Fibroblast of upper back skin (primary cell): ENCODE results near the gene GREM2.

ENCODE experiments used
- DNase-seq: peaks from one replicate; pipeline ENCODE4 v3.0.0-alpha.2; 2013

GREM2 gene

DNA sequence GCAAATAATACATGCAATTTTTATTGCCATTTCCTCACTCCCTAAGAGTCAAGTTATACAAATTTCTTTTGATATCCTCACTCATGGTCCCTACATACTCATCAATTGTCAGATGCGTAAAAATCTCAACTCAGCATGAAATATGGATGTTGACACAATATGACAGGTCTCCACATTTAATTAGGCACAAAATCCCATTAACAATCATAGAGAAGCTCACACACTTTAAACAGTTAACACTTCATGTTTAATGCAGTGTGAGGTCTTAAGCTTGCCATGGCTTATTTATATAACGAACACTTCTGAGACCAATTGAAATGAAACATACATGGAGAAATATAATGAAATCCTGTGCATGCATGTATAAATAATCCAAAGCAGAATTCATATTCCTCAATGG lies 58.6 kb downstream of the GREM2 start:
- DNase-seq: no peak

DNA sequence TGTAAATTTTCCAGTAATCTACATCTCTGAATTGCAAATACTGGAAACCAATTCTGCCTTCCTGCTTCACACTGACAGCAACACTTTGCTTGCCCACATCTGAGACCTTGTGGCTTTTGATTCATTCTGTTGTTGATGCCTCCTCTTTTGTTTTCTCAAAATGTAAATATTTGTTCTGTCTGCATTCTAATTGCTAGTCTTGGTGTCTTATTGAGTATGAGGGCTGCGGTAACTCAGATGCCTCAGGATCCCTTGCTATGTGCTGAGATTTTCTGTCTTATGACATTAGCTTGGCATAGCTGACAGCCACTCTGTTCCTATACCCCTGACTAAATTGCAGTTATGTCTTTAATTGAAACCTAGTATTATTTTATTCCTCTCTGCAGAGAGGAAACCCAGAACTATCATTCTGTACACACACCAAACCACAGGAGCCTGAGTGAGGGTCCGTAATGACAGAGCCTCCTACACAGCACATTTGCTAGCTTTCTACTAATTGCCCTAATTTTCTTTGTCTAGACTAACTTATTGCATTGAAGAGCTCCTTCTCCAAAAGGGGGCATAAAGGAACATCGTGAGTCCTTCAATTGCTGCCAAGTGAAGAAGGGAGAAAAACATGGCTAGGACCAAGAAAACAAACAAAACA lies 72.1 kb downstream of the GREM2 start:
- no peak for DNase-seq

DNA sequence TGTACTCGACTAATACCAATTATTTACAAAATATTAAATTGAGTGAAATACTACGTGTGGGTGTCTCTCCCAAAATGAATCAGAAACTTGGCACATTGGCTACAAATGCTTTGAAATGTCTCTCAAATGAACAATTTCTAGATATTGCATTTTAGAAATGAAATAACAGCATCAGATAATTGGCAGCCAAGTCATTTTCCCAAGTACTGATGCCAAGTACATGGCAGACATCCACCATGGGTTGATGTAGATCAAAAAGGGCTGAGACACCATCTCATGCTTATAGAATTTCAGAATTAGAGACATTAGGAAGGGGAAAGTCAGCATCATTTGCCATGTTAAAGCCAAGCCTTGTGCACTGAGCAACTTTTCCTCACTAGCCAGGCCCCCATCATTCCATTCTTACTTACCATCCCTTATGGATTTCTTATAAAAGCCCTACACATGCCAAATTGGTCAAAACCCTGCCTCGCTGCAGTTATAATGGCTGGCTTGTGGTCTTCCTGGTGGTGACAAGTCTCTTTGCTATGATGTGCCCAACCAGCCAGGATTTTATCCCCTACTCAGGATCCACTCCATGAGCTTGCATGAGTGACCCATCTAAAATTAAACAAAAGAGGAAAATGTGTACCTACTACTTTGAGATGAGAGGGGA lies 73.1 kb downstream of the GREM2 start:
- peak; percentile 48 for DNase-seq

DNA sequence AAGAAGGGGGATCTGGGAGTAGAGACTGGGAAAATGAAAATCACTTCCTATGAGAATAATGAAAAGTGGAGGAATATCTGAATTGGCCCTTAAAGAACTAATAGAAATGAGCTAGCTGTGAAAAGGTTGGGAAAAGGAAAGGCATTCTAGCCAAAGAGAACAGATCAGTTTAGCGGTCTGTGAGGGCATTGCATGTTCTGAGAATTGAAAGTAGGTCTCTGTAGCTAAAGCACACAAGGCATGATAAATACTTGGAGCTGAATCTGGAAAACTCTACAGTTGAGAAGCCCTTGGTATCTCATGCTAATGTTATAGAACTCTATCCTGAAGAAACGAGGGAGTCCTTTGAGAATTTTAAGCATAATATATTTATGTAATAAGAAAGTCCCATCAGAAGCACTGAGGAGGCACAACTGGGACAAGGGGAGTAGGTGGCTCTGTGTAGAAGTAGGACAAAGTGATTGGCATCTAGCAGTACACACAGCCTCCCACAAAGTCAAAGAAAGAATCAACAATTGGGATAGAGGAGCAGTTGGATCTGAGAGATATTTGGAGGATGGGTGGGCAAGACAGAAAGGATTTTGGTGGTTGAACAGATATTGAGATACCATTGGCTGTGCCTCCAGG lies 78.7 kb downstream of the GREM2 start:
- DNase-seq: no peak

DNA sequence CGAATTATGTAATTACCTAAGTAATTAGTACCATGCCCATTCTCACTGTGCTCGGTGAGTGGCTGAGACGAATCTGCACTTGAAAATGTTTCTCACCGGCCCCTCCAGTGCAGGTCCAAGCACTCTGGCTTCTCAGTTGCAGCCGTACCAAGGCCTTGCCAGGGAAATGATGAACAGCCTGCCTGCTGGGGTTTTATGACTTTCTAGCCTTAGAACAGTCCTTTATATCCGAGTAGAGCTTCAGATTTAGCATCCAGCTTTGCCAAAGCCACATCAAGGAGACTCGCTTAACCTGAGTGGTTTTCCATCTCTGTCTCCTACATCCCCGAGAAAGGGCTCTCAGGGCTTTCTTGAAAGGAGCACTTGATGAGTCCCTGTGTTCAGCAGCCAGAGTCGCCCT lies 83.4 kb downstream of the GREM2 start:
- DNase-seq: no peak

DNA sequence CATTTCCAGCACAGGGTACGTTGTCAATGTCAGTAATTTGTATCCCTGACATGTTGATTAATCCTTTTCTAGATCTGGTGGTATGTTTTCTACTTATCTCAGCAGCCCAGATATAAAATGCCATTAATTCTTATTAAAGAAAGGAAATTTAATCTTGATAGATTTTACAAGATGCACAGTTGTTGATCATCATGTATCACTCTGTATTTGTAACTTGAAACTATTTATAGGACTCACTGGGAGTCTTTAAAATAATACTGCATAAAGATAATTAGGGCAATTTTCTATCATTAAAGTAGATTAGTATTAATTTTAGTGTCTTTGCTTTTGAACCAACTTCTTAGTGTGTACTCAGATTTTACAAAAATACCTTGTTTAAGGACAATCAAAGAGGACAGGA lies 84.9 kb downstream of the GREM2 start:
- DNase-seq: no peak

DNA sequence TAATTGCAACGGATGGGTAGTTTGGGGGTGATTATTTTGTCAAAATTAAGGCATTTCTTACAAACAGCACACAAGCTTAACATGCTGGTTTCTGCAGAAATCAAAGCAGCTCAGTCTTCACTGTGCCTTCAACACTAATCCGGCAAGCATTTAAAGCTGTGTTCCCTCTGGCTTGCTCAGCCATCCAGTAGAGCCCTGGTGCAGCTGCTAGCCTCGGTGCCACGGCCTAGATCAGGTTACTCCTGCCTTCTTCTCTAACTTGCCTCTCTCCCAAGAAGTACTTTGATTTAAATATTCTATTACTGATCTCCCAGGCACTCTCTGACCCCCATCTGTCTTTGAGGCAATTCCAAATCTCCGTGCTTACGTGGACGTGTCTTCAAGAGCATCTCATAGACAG lies 85.6 kb downstream of the GREM2 start:
- no peak for DNase-seq

DNA sequence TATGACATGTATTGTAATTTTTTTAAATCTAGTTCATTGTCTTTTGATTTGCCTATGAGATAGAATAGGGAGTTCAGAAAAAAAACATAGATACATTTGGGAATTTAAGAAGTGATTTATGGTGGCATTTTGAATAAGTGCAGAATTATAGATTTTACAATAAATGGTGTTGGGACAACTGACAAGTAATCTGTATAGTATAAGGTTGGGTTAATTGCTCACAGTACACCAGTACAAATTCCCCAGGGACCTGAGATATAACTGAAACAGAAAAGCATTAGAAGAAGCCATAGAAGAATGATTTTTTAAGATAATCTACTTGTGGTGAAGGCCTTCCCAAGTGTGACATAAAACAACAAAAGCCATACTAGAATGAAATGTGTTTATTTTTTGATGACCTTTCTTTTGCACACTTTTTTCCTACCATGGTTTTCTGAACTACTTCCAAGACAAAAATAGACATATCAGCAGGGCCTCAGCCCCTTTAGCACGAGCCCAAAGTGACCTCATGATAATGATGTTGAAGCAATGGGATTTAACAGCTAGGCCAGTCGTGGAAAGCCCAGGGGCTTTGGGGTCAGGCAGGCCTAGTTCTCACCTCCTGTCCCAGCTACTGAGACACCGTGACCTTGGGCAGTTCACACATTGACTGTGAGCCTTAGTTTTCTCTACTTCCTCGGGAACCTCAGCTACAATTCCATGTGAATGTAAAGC lies 87.4 kb downstream of the GREM2 start:
- no peak for DNase-seq

DNA sequence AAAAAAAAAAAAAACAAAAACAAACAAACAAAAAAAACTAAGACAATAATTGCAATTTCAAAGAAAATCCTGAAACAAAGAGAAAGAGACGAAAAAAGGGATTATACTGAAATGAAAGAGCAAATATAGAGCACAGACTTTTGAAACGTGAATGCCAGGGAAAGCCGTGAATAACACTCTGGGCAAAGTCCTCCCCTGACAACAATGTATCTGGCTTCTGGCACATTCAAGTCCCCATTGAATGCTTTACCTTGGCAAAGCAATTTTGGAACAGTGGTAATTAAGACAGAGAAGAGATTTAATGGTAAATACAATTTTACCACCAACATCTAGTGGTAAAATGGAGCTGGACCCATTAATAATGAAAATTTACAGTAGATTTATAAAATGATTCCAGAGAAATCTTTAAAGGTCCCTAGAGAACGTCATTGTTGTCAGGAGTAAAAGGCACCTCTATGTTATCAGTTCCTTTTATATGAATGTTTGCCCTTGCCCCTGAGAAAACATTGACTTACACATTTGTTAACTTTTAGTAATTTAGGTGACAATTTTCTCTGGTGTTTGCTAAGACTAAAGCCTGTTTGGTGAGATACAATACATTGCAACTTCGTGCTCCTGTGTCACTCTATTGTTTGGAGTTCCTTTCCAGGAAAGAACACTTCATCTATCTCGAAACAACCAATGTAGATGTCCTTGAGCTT lies 89.7 kb downstream of the GREM2 start:
- DNase-seq: no peak

DNA sequence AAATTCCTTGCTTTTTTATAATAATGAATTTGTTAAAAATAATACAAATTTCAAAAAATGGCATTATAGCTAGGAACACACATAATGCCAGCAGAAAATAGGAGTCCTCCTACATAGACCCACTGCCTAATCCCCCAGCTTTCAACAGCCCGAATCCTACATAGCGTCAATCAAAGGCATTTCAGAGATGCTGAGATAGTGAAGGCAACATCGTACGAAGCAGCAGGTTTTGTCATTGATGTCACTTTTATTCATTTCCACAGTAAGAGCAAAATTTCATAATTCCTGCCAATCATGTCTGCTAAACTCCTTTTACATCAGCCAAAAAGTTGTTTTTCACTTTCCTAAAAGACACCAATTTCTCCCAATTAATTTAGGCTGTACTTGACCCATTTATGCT lies 94.1 kb downstream of the GREM2 start:
- no peak for DNase-seq

DNA sequence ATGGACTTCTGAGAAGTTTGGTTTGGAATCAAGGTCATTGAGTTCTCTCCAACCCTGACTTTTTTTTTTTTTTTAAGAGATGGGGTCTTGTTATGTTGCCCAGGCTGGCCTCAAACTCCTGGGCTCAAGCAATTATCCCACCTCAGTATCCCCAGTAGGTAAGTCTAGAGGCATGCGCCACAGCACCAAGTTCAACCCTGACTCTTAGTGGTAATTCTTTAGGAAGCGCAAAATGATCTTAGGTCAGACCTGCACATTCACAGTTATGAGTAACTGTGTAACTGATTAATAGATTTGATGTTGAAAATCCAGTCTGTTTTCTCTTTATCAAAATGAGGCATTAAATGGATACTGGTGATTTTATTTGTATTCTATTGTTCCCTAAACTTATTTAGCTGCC lies 95.9 kb downstream of the GREM2 start:
- no peak for DNase-seq

DNA sequence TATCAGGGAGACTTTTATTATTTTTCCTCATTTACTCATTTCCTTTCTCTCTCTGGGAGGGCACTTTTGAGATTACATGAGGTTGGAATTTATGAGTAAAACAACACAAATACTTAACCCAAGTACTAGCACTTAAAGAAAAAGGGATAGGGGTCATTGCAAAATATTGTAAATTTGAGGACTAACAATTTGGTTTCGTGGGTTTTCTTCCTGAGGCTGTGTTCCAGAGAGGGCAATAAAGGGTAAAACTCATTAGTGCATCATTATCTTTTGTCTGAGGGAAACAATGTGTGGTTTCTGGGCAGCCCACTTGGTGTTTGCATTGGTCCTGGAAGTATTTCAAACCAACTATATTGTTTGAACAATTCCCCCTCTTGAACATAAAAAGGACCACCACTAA lies 96.5 kb downstream of the GREM2 start:
- DNase-seq: peak; percentile 84

DNA sequence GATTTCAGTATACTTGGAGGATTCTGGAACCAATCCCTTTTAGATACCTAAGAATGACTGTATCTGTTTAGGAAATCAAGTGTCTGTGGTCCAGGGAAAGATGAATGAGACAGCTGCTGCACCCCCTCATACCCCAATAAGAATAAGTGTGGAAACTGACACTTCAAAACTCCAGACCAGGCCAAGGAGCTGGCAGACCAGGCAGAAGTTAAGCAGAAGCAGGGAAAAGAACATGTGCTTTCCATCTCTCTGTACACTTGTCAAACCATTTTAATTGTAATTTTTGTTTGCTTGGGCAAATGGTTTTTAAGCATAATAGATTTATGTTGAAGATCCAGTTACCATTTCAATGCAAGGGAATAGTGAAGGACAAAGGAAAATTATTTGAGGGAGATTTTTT lies 100.2 kb downstream of the GREM2 start:
- no peak for DNase-seq

DNA sequence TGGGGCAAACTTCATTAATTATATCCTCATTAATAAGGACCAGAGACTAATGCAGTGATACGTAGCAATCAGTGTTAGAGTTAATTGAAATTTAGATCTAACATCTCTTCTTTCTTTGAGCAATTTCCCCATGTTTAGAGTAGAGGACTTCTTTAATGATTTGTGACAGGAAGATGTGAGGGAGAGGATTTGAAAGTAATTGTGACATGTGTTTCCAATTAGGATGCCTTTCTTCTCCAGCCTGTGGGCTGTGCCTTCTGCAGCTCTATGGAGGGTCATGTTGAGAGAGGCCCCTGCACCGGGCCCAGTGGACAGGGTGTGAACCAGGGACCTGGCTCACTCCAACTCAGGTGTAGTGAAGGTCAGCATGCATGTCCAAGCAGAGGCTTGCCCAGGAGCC lies 103.0 kb downstream of the GREM2 start:
- peak; percentile 76 for DNase-seq

DNA sequence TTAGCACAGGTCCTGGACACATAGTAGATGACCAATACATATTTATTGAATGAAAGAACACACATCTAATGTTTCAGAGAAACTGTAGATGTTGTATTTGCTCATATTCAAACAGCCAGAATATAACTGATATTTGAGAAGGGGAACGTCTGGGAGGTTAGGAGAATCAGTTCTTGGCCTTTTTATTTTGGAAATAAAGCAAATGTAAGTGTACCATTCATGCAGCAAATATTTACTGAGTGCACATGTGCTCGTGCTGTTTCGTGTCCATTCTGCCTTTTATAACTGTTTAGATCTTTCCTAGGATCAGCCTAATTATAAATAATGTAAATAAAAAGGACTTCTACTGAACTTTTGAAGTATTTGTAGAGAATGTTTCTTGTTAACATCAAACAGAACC lies 103.8 kb downstream of the GREM2 start:
- no peak for DNase-seq

DNA sequence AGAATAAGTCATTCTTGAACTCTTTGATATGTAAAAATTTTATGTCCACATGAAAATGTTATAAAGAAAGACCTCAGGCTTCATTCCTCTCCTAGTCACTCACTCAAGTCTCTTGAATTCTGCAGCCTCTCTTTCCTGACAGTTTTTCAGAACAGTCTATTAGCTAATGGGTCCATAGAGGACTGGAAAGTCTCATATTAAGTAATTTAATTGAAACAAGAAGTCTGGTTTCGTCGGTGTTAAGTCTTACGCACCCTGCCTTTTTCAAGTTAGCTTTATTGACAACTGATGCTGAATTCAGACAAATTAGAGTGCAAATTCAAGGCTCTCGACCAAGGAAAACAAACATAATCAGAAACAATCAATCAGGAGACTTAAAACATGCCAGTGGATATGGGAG lies 105.8 kb downstream of the GREM2 start:
- no peak for DNase-seq

DNA sequence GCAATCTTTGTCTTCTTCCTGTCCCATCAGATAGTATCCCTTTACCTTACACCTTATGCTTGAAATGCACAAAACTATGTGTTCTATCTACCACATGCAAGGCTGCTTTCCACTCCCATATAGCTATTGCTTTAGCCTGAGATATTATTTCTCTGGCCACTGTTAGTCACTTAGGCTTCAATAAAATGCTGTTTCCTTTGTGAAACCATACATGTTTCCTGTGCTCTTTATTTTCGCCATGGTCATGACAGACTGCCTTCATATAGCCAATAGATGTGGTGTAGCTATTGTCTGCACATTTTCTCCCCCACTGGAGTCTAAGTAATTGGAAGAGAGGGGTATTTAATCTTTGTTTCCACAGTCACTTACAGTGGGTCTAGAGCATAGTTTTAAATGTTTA lies 108.4 kb downstream of the GREM2 start:
- DNase-seq: no peak

DNA sequence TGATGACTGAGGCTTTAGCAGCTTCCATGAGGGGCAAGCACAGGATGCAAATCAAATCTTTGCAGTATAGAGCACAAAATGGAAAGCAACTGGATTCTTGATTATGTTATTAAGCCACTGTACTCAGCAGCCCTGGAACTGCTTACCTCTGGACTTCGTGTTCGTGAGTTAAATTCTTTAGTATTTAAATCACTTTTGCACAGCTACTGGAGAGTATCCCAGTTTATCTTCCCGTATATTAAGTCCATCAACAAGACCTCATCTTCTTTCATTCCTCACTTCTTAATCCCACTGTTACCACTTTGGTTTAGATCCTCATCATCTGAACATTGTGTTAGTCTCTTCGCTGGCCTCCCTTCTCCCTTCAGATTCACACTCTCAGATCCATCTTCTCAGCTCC lies 108.9 kb downstream of the GREM2 start:
- peak; percentile 60 for DNase-seq

DNA sequence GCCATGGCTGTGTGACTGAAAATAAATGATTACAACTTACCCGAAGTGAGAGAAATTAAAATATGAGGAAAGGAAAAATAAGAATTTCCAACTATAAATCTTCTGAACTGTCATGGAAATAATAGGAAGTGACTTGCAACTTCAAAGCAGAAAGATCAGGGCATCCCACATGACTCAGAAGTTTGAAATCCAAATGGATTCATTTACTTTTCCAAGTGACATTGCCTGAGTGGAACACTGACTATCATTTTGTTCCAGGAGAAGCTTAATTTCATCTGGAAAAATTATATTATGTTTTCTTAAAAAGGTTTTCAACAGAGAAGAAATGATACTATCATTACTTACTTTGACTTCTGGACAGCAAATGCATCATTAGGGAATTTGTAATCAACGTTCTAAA lies 110.8 kb downstream of the GREM2 start:
- DNase-seq: peak; percentile 55

DNA sequence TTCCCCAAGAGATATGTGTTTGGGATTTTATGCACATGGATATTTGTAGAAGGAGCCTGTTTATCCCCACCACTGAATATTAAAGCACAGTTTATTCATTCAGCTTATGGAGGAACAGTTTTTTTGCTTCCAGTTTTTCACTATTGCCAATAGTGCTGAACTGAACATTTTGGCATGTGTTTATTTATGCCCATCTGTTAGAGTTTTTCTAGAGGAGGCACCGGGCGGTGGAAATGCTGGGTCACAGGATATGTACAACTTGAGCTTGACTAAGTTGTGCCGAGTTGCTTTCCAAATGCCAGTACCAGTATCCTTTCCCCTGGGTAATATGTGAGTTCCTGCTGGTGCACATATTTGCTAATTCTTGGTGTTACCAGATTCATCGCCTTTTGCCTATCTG lies 111.3 kb downstream of the GREM2 start:
- DNase-seq: no peak

DNA sequence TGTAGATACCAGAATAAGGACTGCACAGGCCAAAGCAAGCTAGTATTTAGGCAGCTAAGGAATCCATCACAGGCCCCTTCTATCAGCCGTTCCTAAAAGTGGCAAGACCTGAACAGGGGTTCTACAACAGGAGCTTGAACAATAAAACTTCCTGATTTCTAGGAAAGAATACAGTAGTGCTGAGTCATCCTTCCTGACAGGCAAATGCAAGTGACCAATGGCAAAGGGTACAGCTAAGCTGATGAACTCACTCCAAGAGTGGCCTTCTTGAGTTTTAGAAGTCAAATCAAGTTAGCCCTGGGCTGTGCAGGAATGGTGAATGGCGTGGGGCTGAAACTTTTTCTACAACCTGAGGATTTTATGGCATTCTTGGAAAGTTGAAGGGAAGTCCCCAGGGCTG lies 112.9 kb downstream of the GREM2 start:
- peak; percentile 58 for DNase-seq

DNA sequence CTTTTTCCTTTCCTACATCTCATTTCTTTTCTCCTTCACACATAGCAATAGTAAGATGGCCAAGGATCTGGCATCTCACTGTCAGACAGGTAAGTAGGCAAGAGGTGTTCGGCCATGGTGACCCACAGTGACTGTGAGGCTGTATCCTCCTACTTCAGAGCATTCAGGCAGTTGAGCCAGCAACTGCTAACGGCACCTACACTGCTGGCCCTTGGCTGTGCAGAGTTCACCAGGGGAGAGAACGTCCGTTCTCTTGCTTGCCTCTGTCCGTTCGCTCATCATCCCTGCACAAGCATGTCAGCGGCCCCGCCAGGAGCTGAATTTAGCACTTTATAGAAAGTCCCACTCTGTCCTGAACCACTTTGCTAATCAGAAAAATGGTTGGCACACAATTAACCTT lies 113.6 kb downstream of the GREM2 start:
- DNase-seq: no peak

DNA sequence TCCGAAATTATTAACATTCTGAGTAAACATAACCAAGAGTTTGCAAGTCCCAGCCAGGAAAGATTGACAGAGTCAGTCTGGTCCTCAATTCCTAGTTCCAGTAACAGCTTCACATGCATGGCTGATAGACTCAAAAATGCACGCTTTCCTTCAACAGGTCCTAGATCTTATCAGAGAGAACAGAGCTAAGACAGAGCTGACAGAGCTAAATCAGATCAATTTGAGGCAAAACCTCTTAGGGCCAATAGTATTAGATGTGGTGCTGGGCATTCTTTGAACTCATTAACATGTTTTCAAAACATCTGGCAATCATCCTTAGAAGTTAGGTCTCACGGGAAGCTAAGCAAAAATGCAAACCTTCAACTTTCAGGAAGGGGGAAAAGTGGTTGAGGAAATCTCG lies 114.0 kb downstream of the GREM2 start:
- DNase-seq: no peak
